VCaP (cell line): Measurements from ENCODE around the gene DGKH.
"Not testable (repeated sequence)": the region's sequence is repeated elsewhere in the genome, so short reads cannot be mapped to it uniquely, and the experiment has no call there.

Source experiments
- H3K27ac ChIP-seq: fragments of 450-650 bp; 2 replicates; pipeline ENCODE4 v1.5.1; 2017
- TF ChIP-seq, protein P1 (sequence below): fragments of 450-650 bp; conservative IDR thresholded peaks from 2 replicates; pipeline ENCODE4 v1.5.1; 2017; ENCODE audit warnings: mild to moderate bottlenecking, moderate library complexity

DGKH gene

GRCh38 chr13:42223681-42224080 lies 175.2 kb downstream of the DGKH start:
- H3K27ac ChIP-seq: no peak overlapping the region
- TF ChIP-seq, protein P1, sequence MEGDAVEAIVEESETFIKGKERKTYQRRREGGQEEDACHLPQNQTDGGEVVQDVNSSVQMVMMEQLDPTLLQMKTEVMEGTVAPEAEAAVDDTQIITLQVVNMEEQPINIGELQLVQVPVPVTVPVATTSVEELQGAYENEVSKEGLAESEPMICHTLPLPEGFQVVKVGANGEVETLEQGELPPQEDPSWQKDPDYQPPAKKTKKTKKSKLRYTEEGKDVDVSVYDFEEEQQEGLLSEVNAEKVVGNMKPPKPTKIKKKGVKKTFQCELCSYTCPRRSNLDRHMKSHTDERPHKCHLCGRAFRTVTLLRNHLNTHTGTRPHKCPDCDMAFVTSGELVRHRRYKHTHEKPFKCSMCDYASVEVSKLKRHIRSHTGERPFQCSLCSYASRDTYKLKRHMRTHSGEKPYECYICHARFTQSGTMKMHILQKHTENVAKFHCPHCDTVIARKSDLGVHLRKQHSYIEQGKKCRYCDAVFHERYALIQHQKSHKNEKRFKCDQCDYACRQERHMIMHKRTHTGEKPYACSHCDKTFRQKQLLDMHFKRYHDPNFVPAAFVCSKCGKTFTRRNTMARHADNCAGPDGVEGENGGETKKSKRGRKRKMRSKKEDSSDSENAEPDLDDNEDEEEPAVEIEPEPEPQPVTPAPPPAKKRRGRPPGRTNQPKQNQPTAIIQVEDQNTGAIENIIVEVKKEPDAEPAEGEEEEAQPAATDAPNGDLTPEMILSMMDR: no peak

DNA sequence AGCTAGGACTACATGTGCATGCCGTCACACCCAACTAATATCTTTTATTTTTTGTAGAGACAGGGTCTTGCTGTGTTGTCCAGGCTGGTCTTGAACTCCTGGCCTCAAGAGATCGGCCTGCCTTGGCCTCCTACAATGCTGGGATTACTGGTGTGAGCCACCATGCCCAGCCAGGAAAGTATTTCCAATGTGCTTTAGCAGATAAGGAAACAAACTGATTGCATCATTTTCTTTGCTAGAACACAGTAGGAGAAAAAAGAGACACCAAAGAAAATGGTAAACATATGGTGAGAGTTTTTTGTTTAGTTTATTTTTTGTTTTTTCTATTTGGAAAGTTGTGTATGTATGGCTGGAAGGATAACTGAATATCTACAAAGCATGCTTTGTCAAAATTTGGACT lies 176.6 kb downstream of the DGKH start:
- H3K27ac ChIP-seq: no peak overlapping the region
- TF ChIP-seq, protein P1: no peak

DNA sequence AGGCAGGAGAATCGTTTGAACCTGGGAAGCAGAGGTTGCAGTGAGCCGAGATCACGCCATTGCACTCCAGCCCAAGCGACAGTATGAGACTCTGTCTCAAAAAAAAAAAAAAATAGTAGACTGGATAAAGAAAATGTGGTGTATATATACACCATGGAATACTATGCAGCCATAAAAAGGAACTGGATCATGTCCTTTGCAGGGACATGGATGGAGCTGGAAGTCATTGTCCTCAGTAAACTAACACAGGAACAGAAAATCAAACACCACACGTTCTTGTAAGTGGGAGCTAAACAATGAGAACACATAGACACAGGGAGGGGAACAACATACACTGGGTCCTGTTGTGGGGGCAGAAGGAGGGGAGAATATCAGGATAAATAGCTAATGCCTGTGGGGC lies 178.3 kb downstream of the DGKH start:
- not testable (repeated sequence) for H3K27ac ChIP-seq

GRCh38 chr13:42228527-42228926 lies 180.1 kb downstream of the DGKH start:
- H3K27ac ChIP-seq: peak overlapping the region; percentile 2; the same call in 1 of the 2 replicates
- TF ChIP-seq, protein P1: no peak

GRCh38 chr13:42229287-42229686 lies 180.8 kb downstream of the DGKH start:
- TF ChIP-seq, protein P1: no peak
- no peak overlapping the region for H3K27ac ChIP-seq

DNA sequence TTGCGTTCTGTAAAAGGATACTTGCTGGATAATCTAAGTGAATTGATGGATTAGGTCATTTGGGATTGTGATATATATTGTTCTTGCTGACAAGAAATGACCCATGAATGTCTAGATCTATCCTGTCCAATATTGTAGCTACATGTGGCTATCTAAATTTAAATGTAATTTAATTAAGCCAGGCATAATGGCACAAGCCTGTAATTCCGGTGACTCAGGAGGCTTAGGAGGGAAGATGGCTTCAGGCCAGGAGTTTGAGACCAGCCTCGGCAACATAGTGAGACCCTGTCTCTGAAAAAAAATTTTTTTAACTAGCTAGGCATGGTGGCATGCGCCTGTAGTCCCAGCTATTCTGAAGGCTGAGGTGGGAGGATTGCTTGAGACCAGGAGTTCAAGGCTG lies 184.2 kb downstream of the DGKH start:
- no peak overlapping the region for H3K27ac ChIP-seq
- TF ChIP-seq, protein P1: no peak

DNA sequence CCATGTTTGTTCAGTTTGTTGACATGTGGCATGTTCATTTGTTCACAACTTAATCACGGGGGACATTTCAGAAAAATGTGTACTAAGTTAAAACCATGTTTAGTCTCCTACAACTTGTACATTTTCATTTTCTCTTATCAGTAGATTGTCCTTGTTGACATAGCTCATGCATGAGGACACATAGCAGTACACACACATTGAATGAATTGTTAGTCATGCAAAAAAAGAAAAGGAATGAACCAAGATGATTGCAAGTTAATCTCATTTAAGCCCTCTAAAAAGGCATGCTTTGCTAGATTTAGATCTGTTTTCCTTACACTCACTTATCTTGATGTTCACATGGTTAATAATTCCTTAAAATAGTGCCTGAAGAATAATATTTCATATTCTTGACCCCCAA lies 185.3 kb downstream of the DGKH start:
- TF ChIP-seq, protein P1: no peak
- peak overlapping the region; percentile 11; the same call in 1 of the 2 replicates for H3K27ac ChIP-seq

- no peak overlapping the region for H3K27ac ChIP-seq
- TF ChIP-seq, protein P1: no peak
Observed at GRCh38 chr13:42239161-42239560, 190.7 kb downstream of the DGKH start.
